NCI-H2171 treated with DMSO at 0.1 percent for 48 hours (cell line): ENCODE results near the gene HOXB8.

Experiments
- DNase-seq: peaks from one replicate; lab custom pipeline; 2025; lab: John Stamatoyannopoulos, UW

HOXB8 gene

GRCh38 chr17:48583708-48584222 is 31.3 kb downstream of the HOXB8 start:
- no peak for DNase-seq

- DNase-seq, result no peak
Observed at GRCh38 chr17:48582750-48583069, 32.4 kb downstream of the HOXB8 start.

GRCh38 chr17:48579760-48580554 is 35.1 kb downstream of the HOXB8 start:
- no peak for DNase-seq

GRCh38 chr17:48579471-48579759 is 35.7 kb downstream of the HOXB8 start:
- DNase-seq, result no peak

- no peak for DNase-seq
Observed at GRCh38 chr17:48578616-48579470, 36.2 kb downstream of the HOXB8 start.

- no peak for DNase-seq
Observed at GRCh38 chr17:48577946-48578615, 37.0 kb downstream of the HOXB8 start, which contains the start of gene HOXB4. Gene HOXB4, minus strand, starts transcription at chr17:48578350. Its CDS starts 31 bp downstream, at chr17:48578319.

- DNase-seq, result no peak
Observed at GRCh38 chr17:48577330-48577945, 37.7 kb downstream of the HOXB8 start.

DNA sequence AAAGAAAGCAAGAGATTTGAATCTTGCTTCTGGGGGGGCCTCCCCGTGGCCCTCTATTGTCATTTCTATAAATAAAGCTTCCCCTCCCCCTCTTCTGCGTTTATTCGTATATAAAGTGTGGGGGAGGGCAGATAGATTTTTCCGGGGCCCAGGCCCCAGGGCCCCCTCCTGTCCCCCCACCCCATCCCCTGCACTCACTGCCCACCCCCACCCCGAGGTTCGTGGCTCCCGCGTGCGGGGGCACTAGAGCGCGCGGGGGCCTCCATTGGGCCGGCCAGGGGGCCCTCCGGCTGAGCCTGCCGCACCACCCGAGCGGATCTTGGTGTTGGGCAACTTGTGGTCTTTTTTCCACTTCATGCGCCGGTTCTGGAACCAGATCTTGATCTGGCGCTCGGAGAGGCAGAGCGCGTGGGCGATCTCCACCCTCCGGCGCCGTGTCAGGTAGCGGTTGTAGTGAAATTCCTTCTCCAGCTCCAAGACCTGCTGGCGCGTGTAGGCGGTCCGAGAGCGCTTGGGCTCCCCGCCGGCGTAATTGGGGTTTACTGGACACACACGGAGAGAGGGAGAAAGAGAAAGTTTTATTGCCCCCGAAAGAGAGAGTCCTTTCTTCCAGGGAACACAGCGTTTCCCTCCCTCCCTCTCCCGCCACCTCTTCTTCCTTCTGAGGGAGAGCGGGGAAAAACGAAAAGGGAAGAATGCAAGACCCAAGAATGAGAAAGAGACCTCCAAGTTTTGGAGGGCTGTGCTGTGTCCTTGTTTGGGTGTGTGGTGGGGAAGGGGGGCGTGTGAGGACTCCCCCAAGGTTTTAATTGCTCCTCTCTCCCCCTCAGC is 38.4 kb downstream of the HOXB8 start:
- no peak for DNase-seq

DNA sequence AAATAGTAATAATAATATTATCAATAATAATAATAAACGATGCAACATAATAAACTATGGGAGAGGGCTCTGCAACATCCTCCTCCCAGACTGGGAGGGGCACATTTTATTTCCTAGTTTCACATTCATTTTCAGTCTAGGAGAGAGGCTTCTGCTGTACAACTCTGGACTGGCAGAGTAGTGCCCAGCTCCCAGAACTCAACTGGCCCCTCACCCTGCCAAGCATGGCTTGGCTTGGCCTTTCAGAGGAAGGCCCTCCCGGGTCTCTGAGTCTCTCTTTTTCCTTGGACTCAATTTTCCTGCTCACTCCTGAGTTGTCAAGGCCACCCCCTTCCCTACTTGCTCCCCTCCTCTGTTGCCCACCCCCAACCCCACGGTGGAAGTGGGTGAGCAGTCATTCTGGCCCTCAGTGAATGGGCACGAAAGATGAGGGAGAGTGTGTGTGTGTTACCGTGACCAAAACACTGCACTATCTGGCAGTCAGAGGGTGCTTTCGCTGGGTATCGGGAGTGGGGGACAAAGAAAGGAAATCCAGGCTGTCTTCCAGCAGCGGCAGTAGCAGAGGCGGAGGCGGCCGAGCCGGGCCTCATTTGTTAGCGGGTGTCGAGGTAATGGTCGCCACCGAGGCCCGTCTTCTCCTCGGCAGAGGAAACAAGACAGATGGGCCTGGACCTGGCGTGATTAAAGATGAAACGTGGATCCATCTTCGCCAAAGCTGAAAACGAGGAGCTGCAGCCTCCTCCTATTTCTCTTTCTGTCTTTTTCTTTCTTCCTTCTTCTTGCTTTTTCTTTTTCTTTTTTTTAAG is 39.2 kb downstream of the HOXB8 start:
- DNase-seq, result no peak

GRCh38 chr17:48575066-48575582 is 40.0 kb downstream of the HOXB8 start:
- DNase-seq, result no peak

GRCh38 chr17:48574505-48575065 is 40.5 kb downstream of the HOXB8 start:
- no peak for DNase-seq

DNA sequence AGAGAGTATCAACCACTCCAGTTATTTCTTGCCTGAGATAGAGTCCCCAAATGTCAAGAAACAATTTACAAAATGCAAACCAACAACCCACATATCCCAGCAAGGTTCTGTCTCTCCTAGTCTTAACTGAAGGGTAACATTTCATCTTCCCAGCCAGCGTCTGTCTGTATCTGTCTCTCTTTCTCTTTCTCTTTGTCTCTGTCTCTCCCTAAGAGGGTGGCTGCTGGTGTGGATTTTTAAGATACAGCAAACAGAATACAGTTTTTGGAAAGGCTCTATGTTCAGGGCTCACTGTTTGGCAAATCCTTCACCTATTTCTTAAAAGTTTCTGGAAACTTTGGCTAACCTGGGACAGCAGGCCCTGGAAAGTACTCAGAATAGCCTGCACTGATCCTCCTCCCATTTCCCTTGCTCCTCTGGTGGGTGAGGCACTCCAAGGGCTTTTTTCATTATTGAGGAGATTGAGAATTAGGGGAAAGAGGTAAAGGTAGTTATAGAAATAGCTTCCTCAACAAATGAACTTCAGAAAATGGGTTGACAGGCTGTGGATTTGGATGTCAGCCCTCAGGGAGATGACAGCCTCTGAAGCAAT is 43.2 kb downstream of the HOXB8 start:
- DNase-seq, result no peak

DNA sequence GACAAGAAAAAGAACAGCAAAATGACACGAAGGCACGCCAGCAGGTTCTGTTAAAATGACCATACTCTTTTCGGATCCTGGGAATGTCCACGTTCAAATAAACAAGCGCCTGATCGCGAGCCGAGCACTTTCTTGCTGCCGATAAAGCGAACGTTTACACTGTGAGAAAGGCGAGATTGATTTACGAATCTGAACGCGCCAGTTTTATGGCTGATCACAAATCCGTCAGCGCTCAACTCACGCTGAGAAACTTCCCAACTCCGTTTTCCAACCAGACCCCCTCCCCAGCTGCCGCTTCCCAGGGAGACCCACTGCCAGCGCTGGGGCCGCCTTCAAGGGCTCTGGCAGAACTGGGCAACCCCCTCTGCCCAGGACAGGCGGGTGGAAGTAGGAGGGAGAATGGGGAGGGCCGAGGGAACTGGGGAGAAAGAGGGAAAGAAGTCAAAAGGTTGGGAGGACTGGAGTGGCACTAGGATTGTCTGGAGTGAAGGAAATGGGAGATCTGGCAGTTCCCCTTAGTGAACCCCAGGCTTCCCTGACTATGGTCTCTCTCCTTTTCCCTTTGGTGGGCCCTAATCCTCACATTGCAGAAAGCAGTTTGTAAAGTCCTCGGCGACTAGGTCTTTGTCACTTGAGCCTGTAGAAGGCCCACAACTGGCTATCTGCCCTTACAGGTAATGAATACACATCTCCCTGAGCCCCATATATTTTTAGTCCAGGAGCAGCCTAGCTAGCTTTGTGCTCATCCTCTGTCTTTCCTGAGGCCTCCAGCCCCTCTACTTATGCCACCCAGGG is 43.9 kb downstream of the HOXB8 start:
- no peak for DNase-seq

- no peak for DNase-seq
Observed at GRCh38 chr17:48570325-48571023, 44.6 kb downstream of the HOXB8 start.

DNA sequence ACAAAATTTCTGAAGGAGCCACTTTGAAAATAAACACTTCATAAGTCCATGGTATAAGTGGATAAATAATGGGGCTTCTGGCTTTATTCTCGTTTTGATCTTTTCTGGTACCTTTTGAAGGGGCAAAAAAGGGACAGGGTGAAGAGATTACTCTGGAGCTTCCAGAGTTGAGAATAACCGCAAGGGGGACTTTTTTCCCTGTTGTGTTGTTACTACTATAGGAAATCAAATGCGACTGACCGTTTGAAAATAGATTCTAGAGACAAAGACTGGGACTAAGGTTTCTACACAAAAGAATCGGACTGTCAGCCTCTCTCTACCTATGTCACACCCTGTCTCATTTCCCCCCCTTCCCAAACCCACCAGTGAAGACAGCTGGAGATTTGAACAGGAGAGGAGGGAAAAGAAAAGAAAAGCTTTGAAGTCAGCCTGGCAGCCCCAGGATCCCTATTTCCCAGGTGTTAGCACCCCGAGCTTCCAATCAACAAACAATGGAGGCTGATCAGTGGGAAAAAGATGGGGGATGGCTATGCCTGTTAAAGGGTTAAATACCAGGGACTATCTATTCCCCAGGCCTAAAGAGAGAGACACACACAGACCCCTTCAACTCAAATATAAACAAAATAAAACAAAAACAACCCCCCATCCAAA is 45.3 kb downstream of the HOXB8 start:
- DNase-seq, result no peak

GRCh38 chr17:48569240-48569582 is 45.9 kb downstream of the HOXB8 start:
- no peak for DNase-seq

GRCh38 chr17:48568499-48569239 is 46.4 kb downstream of the HOXB8 start:
- no peak for DNase-seq
